Upper lobe of left lung (tissue), 4 donors: Measurements from ENCODE around the gene TCERG1L.

Source experiments
- CTCF ChIP-seq, 6 experiments: fragments of 450-650 bp in 4 of 6; fragments of 200-600 bp in 2 of 6; sonication (generic) in 2 of 6; IDR thresholded peaks; one replicate each; pipeline ENCODE4 v1.5.1; 2016 to 2019; ENCODE audit warnings: antibody characterized with exemption in 6 of 6
- POLR2A ChIP-seq, 4 donors: fragments of 450-650 bp; IDR thresholded peaks; one replicate each; pipeline ENCODE4 v1.5.1; 2016 to 2017; ENCODE audit warnings: antibody characterized with exemption in 4 of 4, mild to moderate bottlenecking in 2 of 4
- POLR2AphosphoS5 ChIP-seq, 2 donors: sonication (generic); formaldehyde crosslinking; IDR thresholded peaks; one replicate each; pipeline ENCODE4 v1.5.1; 2017; ENCODE audit warnings: antibody characterized with exemption in 2 of 2

- TF ChIP-seq CTCF (IDR thresholded peaks at IDR 0.05) (no peak), POLR2AphosphoS5 (IDR thresholded peaks at IDR 0.05) (no peak), POLR2A (IDR thresholded peaks at IDR 0.05) (no peak)
These were observed 106.9 kb downstream of the TCERG1L start for GRCh38 chr10:131204406-131205152.
